NT2/D1 (cell line): ENCODE results near the gene AGER.
"Not testable (repeated sequence)": the region's sequence is repeated elsewhere in the genome, so short reads cannot be mapped to it uniquely, and the experiment has no call there.

Experiments used
- DNase-seq: peaks from one replicate; pipeline ENCODE4 v3.0.0-alpha.2; 2011; ENCODE audit warnings: low read depth, low spot score
- H3K27me3 ChIP-seq: 2 replicates; pipeline ENCODE4 v1.6.0; 2011; ENCODE audit warnings: mild to moderate bottlenecking; ENCODE audit not compliant: insufficient read length, insufficient read depth
- H3K36me3 ChIP-seq: 2 replicates; pipeline ENCODE4 v1.6.1; 2011; ENCODE audit warnings: mild to moderate bottlenecking, low read length, mixed read lengths; ENCODE audit not compliant: insufficient read depth, insufficient read length
- H3K4me1 ChIP-seq: 2 replicates; pipeline ENCODE4 v1.5.1; 2011; ENCODE audit not compliant: insufficient read depth, insufficient read length
- H3K4me3 ChIP-seq: 2 replicates; pipeline ENCODE4 v1.5.1; 2011; ENCODE audit warnings: low read depth; ENCODE audit not compliant: insufficient read length
- H3K9ac ChIP-seq: 2 replicates; pipeline ENCODE4 v1.6.0; 2011; ENCODE audit warnings: low read depth; ENCODE audit not compliant: insufficient read length
- H3K9me3 ChIP-seq: 2 replicates; pipeline ENCODE4 v1.5.1; 2011; ENCODE audit warnings: mild to moderate bottlenecking, low read length; ENCODE audit not compliant: insufficient read depth
- SUZ12 ChIP-seq: IDR thresholded peaks from 2 replicates; pipeline ENCODE4 v1.6.1; 2011; ENCODE audit not compliant: insufficient read length, insufficient read depth; ENCODE audit errors: extremely low read depth
- YY1 ChIP-seq: IDR thresholded peaks from 2 replicates; pipeline ENCODE4 v1.6.1; 2011; ENCODE audit not compliant: insufficient read length, insufficient read depth
- ZNF274 ChIP-seq: IDR thresholded peaks from 2 replicates; pipeline ENCODE4 v1.6.1; 2011; ENCODE audit warnings: mild to moderate bottlenecking, low read depth, low read length

AGER gene

GRCh38 chr6:32191696-32192607 lies 7.9 kb upstream of the AGER start:
- Histone ChIP-seq H3K27me3 (no peaks in the 10 kb centered on the region), H3K4me3 (no peak overlapping the region), H3K9ac (no peak overlapping the region), H3K36me3 (peaks cover 12% of the 10 kb centered on the region), H3K9me3 (no peaks in the 10 kb centered on the region), H3K4me1 (peaks cover 13% of the 10 kb centered on the region)
- TF ChIP-seq ZNF274 = no peak
- no peak for TF ChIP-seq SUZ12
- no peak for TF ChIP-seq YY1
- no peak for DNase-seq

DNA sequence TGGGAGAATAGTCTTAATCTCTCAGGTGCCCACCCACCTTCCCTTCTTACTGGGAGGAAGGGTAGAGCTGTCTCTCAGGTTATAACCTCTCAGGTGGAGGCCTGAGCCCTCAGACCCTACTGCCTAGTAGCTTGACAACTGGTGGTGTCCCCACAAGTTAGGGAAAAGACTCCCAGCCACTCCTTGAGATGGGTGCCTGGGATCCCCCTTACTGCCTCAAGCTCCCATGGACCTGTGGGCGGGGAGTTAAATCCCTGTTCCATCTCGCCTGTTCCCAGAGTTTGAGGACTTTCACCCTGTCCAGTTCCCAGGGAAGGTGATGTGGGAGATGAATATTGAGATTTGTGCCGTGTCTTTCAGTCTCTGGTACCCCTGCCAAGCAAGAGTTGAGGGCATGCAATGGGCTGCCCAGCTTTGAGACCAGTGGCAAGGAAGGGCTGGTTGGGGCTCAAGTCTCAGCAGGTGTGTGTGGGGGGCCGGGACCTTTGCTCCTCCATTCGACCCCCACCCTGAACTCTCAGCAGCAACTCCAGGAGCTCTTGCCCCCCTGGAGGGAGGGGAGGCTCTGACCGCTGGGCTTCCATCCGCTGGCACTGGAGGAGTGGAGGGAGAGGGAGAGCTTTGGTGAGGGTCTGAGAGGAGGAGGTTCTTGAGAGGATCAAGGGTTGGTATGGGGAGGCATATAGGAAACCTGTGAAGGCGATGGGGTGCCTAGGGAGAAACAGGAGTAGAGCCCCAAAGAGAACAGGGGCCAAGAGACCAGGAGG lies 7.0 kb upstream of the AGER start:
- no peaks in the 10 kb centered on the region for H3K27me3 ChIP-seq
- no peaks in the 10 kb centered on the region for H3K9me3 ChIP-seq
- peak overlapping the region; percentile 66 for H3K9ac ChIP-seq
- H3K4me3 ChIP-seq = peak overlapping the region; percentile 32
- no peak for DNase-seq
- TF ChIP-seq YY1 = no peak
- TF ChIP-seq ZNF274 = no peak
- TF ChIP-seq SUZ12 = no peak
- H3K36me3 ChIP-seq = peaks cover 21% of the 10 kb centered on the region
- peaks cover 8% of the 10 kb centered on the region for H3K4me1 ChIP-seq

DNA sequence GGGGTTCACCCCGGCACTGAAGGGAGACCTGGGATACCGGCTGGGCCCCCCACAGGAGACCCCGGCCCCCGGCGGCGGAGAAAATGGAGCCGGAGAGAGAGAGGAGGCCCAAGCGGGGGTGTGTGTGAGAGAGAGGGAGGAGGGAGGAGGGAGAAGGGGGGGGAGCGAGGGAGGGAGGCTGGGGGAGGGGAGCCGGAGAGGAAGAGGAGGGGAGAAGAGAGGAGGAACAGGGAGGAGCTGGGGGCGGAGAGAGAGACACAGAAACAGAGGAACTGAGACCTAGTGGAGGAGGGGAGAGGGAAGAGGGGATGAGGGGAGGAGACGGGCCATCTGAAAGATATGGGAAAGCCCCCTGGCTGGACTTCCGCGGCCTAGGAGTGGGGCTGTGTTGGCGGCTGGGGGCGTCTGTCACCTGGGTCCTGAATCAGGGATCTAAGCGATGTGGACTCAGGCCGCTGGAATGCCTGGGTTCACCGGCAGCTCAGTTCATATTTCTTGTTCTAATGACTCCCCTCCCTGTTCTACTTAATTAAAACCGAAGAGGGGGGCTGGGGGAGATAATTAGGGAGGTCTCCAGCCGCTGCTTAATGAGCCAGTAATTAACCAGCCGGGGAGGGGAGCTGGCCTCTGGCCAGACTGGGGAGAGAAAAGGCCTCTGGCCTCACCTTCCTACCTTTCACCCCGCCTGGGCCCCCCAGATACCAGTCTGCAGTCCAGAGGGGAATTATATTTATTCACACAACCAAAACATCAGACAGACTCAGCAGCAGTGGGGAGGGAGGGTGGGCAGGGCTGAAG lies 6.2 kb upstream of the AGER start, which contains the start of gene PBX2:
PBX2 (minus strand) TSS at position 149 of the 798 bp plus-strand sequence. CDS start 287 bp downstream, outside the sequence.
- DNase-seq = peak; percentile 66
- Histone ChIP-seq H3K4me3 (peak within 1 kb of the TSS; percentile 58), H3K9ac (peak within 1 kb of the TSS; percentile 83), H3K4me1 (peaks cover 8% of the 10 kb centered on the region), H3K36me3 (peaks cover 22% of the 10 kb centered on the region), H3K27me3 (no peaks in the 10 kb centered on the region), H3K9me3 (no peaks in the 10 kb centered on the region)
- no peak for TF ChIP-seq SUZ12
- TF ChIP-seq YY1 = no peak
- no peak for TF ChIP-seq ZNF274

- H3K4me1 ChIP-seq = peaks cover 8% of the 10 kb centered on the region
- TF ChIP-seq ZNF274 (no peak), SUZ12 (no peak), YY1 (no peak)
These were observed 5.6 kb upstream of the AGER start for GRCh38 chr6:32189742-32190053.

DNA sequence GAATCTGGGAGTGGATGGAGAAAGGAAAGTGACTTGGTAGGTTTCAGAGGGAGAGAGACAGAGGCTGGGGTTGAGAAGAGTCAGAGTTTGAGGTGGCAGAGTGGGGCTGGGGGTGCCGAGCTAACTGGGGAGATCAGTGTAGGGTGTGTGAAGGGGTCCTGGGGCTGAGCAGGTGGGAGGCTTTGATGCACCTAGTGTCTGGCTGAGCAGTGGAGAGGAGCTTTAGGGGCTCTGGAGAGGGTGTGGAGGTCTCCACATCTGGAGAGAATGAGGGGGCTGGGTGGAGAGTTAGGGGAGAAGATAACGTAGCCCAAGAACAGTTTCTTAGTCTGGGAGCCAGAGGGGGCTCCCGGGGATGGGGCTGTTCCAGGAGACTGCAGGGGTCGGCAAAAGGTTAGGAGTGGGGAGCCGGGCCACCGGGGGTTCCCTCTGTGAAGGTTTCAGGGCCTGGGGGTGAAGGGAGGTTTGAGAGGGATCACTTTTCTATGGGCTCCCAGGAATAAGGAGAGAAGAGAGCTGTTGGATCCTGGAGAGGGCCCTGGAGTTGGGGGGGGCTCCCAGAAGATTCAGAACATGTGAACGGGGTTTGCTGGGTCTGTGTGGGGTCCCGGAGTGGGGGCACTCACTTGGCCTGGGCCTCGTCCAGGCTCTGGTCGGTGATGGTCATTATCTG lies 5.2 kb upstream of the AGER start:
- H3K4me3 ChIP-seq = peak overlapping the region; percentile 58
- DNase-seq = no peak
- peaks cover 10% of the 10 kb centered on the region for H3K4me1 ChIP-seq
- TF ChIP-seq YY1 (no peak), ZNF274 (no peak), SUZ12 (no peak)
- H3K9ac ChIP-seq = peak overlapping the region; percentile 83
- no peaks in the 10 kb centered on the region for H3K9me3 ChIP-seq
- peaks cover 22% of the 10 kb centered on the region for H3K36me3 ChIP-seq
- no peaks in the 10 kb centered on the region for H3K27me3 ChIP-seq

More at GRCh38 chr6:32189742-32190053, 5.6 kb upstream of the AGER start:
- Histone ChIP-seq H3K27me3 (no peaks in the 10 kb centered on the region), H3K36me3 (peaks cover 22% of the 10 kb centered on the region), H3K9ac (peak overlapping the region; percentile 83), H3K9me3 (no peaks in the 10 kb centered on the region), H3K4me3 (peak overlapping the region; percentile 58)
- no peak for DNase-seq

DNA sequence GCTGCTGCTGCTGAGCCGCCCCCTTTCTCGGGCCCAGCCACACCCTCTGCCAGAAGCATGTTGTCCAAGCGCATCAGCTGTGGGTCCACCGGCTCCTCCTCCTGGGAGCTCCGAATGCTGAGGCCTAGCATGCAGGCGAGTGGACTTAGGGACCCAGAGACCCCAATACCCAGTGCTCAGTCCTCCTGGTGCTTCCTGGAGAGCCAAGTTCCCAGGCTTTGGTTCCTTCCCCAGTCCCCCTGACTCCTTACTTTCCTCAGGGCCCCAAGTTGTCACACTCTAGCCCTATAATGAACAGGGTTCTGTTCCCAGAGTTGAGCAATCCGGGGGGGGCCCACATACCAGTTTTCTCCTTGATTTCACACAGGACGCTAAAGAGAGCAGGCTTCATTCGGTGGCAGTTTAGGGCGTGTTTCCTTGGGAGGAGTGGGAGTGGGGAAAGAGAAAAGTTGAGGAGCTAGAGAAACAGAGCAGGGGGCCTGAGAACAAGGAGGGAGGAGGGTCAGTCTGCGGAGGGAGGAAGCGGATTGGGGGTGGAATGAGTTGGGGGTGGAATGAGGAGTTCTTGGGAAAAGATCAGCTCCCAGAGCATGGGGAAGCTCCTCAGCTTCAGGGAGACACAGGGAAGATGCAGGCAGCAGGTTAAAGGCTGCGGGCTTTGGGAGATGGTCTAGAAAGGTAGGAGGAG lies 4.5 kb upstream of the AGER start:
- no peaks in the 10 kb centered on the region for H3K27me3 ChIP-seq
- peak overlapping the region; percentile 58 for H3K4me3 ChIP-seq
- DNase-seq = no peak
- H3K9me3 ChIP-seq = no peaks in the 10 kb centered on the region
- H3K4me1 ChIP-seq = peaks cover 10% of the 10 kb centered on the region
- peaks cover 23% of the 10 kb centered on the region for H3K36me3 ChIP-seq
- H3K9ac ChIP-seq = peak overlapping the region; percentile 83
- TF ChIP-seq SUZ12 (no peak), YY1 (no peak), ZNF274 (no peak)

GRCh38 chr6:32187725-32188380 lies 3.8 kb upstream of the AGER start:
- peaks cover 10% of the 10 kb centered on the region for H3K4me1 ChIP-seq
- H3K9ac ChIP-seq, H3K9me3 ChIP-seq, H3K27me3 ChIP-seq, H3K4me3 ChIP-seq, DNase-seq: not testable (repeated sequence)
- peaks cover 30% of the 10 kb centered on the region for H3K36me3 ChIP-seq
